ENCODE results near the gene IL1RN. TPM values are rescaled to one million over a fixed set of nuclear protein-coding genes. Genes with fewer than 3 reads are reported as not detected.

The IL1RN gene
- total and polyA plus RNA-seq, 2 of the 13 experiments (the other 11 are each of a cell fraction or from before 2014, with no cell fraction given): 21.2 to 101 TPM

GRCh38 chr2:113166187-113166645, 38.8 kb downstream of the IL1RN start (continued):
- TF ChIP-seq NFIC (IDR thresholded peaks at IDR 0.05; ENCODE audit: low read length): peak; percentile 39; the same call in 1 of the 2 replicates
- 0 out of 2 replicates have a peak, but pooled peaks have one; percentile 39 for TF ChIP-seq BCL6 (CRISPR knock-in tag; IDR thresholded peaks at IDR 0.05)
- TF ChIP-seq THAP8 (CRISPR knock-in tag; IDR thresholded peaks at IDR 0.05; ENCODE audit: borderline replicate concordance): no peak
- peak; percentile 54 for TF ChIP-seq CREM (IDR thresholded peaks at IDR 0.05)
- TF ChIP-seq CREM (CRISPR knock-in tag; IDR thresholded peaks at IDR 0.05): no peak
- TF ChIP-seq NCOR1 (IDR thresholded peaks at IDR 0.05; ENCODE audit: borderline replicate concordance, low read length): peak; percentile 34; the same call in 1 of the 2 replicates
- 0 out of 2 replicates have a peak, but pooled peaks have one; percentile 33 for TF ChIP-seq ZNF772 (CRISPR knock-in tag; IDR thresholded peaks at IDR 0.05)
- no peak for TF ChIP-seq ZMAT3 (CRISPR knock-in tag; conservative IDR thresholded peaks at IDR 0.05)
- peak; percentile 55 for TF ChIP-seq HNF4A (CRISPR knock-in tag; IDR thresholded peaks at IDR 0.05)
- no peak for TF ChIP-seq KLF11 (CRISPR knock-in tag; IDR thresholded peaks at IDR 0.05)
- TF ChIP-seq FOXP1 (IDR thresholded peaks at IDR 0.05): no peak
- TF ChIP-seq FOXP1 (CRISPR knock-in tag; IDR thresholded peaks at IDR 0.05): peak; percentile 86
- no peak for TF ChIP-seq ZNF740 (CRISPR knock-in tag; IDR thresholded peaks at IDR 0.05)
- no peak for TF ChIP-seq ZNF234 (CRISPR knock-in tag; conservative IDR thresholded peaks at IDR 0.05)
- no peak for TF ChIP-seq RBM39 (IDR thresholded peaks at IDR 0.05; ENCODE audit: low read depth, low read length, poor library complexity, severe bottlenecking)
- TF ChIP-seq ZNF414 (CRISPR knock-in tag; IDR thresholded peaks at IDR 0.05): no peak
- TF ChIP-seq MBD4 (IDR thresholded peaks at IDR 0.05; ENCODE audit: borderline replicate concordance, low read length): 0 out of 2 replicates have a peak, but pooled peaks have one; percentile 29
- no peak for TF ChIP-seq SUZ12 (IDR thresholded peaks at IDR 0.05; ENCODE audit: low read depth, low read length)
- TF ChIP-seq ATF6 (CRISPR knock-in tag; conservative IDR thresholded peaks at IDR 0.05): no peak
- peak; percentile 59; the same call in 1 of the 2 replicates for TF ChIP-seq ISL2 (CRISPR knock-in tag; IDR thresholded peaks at IDR 0.05)
- peak; percentile 50; the same call in 1 of the 2 replicates for TF ChIP-seq NR2C2 (CRISPR knock-in tag; IDR thresholded peaks at IDR 0.05; ENCODE audit: borderline replicate concordance)
- no peak for TF ChIP-seq ATF7 (IDR thresholded peaks at IDR 0.05)
- no peak for TF ChIP-seq ATF7 (CRISPR knock-in tag; IDR thresholded peaks at IDR 0.05)
- peak; percentile 65 for TF ChIP-seq ZMYM3 (CRISPR knock-in tag; IDR thresholded peaks at IDR 0.05)
- TF ChIP-seq ZFP91 (CRISPR knock-in tag; IDR thresholded peaks at IDR 0.05; ENCODE audit: borderline replicate concordance): no peak
- TF ChIP-seq SAP130 (CRISPR knock-in tag; IDR thresholded peaks at IDR 0.05; ENCODE audit: low read depth): peak; percentile 30; the same call in 1 of the 2 replicates
- peak; percentile 31 for TF ChIP-seq SKI (IDR thresholded peaks at IDR 0.05; ENCODE audit: partially characterized antibody)
- no peak for TF ChIP-seq CC2D1A (CRISPR knock-in tag; IDR thresholded peaks at IDR 0.05)
